Activated effector memory CD4-positive, alpha-beta T cell treated with anti-CD3 and anti-CD28 coated beads, Interleukin-2, amount 50 U/mL, for 16 hours (primary cell): ENCODE data around the gene EPB41L1.
A peak's percentile ranks its signal among the peaks of the same experiment; 100 is the strongest.

Source experiments
- DNase-seq: peaks from one replicate; pipeline ENCODE4 v3.0.0-alpha.2; 2020

Gene EPB41L1

DNA sequence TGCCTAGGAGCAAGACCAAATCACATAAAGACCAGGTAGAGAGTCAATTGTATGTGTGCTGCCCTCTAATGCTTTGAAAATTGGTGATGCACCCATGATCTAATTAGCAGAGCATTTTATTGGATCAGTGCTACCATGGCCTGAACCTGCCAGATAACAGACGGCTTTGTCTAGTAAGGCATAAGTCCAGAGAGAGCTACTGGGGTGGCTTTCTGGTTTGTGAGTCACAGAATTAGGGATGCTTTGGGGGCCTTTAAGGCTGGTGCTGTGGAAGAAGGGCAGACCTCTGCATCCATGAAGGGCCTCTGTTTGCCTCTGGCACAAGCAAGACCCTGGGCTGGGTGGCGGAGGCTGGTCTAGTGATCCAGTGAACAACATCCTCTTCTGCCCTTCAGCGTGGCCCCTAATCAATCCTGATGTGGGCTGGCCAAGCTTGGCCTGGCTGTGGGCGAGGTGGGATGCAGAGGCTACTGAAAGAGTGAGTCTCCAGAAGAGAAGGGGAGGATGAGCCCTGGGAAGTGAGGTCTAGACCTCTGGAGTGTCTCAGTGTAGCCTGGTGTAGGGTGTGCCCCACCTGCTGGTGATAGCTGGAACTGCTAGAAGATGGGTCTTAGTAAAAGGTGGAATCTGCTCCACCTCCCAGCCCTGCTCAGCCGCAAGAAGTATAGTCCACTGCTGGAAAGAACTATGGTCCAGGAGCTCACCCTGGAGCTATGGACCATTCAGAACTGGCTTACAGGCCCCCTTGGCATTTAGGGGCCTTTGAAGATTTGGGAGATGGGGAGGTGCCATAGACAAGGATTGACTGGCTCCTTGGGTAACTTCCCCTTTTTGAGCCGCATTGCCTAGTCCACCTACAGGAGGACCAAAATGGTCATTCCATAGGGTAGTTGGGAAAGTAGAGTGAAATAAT, 45.1 kb downstream of the EPB41L1 start:
- DNase-seq, result peak; percentile 89

DNA sequence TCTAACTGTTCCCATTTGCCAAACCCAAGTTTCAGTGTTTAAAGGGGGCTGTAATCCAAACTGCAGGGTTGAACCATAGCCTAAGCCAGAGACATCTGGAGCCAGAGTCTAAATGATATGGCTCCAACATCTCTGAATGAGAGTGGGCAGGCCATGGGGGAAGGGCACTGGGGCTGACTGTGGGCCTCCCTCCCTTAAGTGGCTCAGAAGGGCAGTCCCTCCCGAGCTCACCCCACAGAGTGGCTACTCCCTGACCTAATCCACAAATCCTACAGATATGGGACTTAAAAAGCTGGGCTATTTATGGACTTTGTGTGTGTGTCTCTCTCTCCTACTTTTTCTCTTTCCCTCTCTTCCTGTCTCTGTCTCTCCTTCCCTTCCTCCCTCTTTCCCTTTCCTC, 45.9 kb downstream of the EPB41L1 start:
- DNase-seq, result no peak

DNA sequence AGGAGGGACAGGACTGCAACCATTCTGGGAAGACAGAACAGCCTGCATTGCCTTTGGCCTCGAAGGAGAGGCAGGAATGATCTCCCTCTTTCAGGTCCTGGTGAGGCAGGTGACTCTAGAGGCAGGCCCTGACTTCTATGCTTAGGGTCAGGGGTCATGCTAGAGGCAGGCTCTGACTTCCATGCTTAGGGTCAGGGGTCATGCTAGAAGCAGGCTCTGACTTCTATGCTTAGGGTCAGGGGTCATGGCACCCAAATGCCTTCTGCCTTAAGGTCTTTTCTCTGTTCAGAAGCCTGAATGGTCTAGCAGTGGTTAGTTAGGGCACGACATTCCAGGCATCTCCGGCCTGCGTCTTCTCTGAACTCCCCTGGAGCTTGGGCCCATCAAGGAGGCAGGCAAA, 46.7 kb downstream of the EPB41L1 start:
- no peak for DNase-seq

DNA sequence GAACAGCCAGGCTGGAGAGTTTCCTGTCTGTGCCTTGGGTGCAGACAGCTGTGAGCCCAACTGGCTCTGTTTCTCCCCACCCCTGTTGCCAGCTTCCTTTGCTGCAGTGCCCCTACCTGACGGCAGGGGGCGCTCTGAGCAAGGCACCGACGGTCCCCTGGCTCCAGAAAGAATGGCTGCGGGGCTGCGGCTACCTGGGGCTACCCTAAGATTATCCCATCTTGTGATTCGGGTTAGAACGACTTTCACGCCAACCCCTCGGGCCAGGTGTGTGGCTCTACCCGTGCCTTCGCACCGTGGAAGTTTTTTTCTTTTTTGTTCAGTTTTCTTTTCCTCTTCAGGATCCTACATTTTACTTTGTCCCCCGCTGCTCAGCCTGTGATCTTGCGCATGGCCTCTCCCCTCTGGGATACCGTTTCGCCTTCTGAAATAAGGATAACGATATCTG, 48.4 kb downstream of the EPB41L1 start:
- peak; percentile 92 for DNase-seq

DNA sequence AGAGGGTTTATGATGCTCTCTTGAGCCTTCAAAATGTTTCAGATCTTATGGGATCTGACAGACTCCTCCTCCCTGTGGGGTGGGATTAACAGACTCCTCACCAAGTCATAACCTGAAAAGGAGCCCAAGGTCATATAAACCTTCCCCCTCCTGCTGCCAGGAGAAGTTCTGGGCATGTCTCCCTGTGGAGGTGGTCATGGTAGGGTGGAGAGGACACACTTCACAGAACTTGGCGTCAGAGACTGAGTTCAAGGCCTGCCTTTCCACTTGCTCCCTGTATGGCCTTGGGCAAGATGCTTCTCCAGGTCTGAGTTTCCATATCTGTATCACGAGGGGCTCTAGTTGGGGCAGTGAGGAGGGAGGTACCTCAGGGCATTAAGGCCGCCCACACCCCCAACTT, 49.3 kb downstream of the EPB41L1 start:
- no peak for DNase-seq

DNA sequence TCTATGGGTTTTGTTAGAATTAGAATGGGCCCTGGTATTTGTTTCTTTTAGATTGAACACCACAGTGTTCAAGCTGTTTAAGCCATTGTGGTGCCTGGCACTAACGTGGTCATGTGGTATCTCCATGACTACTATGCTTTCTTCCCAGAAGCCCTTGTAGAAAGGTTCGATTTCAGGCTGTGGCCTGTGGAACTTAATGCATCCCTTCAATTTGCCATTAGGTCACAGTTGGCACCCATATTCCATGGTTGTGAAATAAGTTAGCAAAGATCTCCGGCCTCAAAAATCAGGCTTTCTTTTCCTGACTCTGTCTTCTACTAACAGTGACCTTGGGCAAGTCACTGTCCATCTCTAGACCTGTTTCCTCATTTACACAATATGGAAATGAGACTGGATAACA, 50.5 kb downstream of the EPB41L1 start:
- no peak for DNase-seq

DNA sequence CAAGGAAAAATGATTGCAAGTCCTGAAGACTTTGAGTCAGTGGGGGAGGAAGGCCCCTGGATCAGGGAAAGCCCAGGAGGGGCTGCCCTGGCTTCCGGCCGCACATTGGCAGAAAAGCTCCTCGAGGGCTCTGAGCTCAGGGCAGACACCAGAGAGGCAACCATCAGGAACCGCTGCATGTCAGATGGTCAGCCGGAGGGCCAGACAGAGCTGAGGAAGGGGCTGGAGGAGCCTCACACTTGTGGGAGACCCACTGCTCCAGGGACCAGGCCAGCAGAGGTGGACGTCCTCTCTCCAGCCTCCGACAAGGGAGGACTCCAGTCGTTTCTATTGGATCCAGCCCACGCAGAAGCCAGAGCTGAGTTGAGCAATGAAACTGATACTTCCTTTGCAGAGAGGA, 51.5 kb downstream of the EPB41L1 start:
- no peak for DNase-seq

DNA sequence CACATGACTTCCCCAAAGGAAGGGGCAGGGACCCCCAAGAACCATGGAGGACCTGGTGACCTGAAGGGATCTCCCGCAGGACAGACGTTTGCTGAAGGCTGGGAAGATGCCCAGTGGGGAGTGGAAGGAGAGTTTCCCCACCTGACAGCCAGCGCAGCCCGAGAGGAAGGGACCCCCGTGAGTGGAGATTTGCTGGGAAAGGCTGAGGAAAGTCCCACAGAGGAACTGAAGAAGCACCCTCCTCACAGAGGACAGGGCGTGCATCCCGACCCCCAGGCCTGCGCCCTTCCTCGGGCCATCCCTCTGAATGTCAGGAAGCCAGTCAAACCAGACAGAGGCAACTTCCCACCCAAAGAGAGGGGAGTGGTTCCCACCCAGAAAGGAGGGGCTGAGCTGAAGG, 52.1 kb downstream of the EPB41L1 start:
- DNase-seq, result no peak

DNA sequence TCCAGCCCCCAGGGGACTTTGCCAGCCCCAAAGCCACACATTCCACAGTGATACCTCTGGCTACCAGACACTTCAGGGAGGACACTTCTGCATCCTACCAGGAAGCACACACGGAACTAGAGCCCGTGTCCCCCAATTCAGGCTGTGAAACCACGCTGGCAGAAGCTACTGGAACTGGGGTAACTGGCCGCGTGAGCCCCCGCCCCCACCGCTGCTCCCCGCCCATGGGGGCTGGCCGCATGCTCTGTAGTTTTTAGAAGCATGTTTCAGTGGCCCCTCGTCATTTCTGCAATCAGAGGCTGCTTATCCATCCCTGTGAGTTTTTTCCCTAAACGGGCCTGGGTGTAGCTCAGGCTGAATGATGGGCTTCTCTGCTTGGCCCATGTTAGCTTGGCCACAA, 53.1 kb downstream of the EPB41L1 start:
- DNase-seq, result no peak

DNA sequence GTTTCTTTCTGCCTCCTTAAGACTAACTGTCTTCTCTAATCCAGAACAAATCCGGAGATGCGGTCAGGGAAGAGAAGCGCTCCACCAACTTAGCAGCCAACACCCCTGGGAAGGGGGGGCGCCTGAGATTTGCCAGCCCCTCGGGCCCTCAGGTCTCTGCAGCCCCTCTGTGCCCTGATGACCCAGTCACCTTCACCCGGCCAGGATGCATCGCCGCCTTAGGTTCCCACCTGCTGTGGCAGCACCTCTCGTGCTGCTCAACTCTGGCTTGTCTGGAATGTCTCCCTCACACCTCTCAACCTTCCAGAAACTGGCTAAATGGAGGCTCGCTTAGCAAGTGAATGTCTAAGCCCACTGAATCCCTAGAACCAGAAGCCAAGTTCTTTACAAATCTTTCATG, 53.7 kb downstream of the EPB41L1 start:
- no peak for DNase-seq

DNA sequence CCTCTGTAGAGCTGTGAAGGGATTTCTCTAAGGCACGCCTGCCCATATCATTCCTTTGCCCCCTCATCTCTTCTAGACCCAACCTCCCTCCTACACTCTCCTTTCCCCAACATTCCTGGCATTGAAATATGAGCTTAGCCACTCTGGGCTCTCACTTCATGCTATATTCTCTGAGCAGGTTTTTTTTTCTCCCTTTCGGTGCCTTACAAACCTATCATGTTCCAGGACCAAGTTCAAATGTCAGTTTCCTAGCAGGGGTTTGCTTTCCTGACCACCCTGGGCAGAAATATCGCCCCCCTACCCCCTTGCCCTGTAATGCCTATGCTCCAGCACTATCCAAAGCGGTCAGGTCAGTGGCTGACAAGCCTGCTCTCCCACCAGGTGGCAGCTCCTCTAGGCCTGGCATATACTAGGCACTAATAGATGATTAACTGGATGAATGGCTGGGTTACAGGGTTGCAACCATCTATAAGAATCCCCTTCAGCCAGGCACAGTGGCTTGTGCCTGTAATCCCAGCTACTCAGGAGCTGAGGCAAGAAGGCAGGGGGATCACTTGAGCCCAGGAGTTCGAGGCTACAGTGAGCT, 56.0 kb downstream of the EPB41L1 start:
- no peak for DNase-seq

DNA sequence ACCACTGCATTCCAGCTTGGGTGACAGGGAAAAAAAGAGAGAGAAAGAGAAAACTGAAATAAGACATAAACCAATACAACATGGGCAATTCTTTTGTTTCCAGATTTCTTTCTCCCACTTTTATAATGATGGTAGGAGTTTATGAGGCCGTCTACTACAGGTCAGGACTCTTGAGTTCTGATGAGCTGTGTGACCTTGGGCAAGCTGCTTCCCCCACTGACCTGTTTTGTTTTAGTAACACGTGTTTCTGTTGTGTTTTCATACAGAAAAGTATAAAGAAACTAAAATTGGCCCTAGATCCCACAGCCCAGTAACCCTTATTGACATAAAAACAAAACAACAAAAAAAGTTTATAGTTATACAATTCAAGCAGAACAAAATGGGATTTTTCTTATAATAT, 58.8 kb downstream of the EPB41L1 start:
- no peak for DNase-seq

DNA sequence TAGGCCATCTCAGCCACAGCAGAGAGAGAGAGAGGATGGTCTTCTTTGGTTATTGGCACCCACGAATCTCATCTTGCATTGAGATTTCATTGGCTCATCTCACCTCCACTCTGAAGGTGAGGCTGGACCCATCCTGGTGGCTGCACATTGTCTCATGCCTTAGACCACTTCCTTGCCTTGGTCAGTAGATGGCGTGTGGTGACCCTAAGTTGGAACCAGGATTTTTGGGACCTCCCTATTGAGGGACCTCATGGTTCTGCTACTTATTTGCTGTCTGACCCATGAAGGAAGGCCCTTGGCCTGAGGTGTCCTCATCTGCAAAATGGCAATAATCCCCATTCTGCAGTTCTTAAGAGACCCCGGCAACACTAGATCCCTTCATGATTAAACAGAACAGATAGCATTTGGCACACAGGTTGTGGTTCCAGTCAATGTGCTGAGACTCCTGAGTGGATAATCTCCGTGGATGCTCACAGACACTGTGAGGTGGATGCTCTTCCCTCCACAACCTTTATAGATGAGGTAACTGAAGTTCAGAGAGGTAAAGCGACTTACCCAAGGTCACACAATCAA, 60.2 kb downstream of the EPB41L1 start:
- DNase-seq, result no peak

DNA sequence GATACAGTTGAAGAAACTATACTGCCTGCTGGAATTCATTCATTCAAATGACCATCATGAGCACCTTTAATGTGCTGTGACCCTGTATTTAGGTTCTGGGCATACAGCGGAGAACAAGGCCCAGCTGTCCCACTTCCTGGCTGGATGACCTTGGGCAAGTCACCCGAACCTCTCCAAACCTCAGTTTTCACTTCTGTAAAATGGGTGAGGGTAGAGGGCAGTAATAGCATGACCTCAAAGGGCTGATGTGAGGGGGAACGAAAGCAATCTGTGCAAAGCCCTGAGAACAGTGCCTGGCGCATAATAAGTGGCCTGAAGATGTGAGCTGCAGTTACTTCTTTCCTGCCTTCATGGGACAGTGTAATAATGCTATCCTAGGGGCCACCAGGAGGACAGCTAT, 61.2 kb downstream of the EPB41L1 start:
- no peak for DNase-seq

DNA sequence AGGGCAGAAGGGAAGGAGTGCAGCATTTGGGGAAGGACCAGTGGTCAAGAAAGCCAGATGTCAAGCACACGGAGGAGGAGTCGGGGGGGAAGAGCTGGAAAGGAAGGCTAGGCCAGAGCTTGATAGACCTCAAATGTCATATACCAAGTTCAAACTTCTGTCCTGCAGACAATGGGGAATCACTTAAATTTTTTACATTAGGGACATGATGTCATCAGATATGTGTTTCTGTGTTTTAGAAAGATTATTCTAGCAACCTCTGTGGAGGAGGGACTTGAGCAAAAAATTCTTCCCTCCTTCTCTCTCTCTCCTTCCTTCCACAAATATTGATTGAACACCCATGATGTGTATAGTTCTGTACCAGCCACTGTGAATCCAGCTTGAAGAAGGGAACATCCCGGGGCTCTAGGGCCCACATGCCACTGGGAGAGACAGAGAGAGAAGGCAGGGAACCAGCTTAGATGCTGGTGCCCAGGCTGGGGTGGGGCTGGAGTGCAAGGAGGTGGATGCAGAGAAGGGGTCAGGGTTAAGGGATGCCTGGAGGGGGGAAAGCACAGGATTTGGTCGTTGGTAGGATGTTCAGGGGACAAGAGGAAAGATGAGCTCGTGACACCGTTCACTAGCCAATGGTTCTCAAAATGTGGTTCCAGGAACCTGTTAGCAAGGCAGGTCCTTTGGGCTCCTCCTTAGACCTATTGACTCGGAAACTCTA, 61.9 kb downstream of the EPB41L1 start:
- DNase-seq, result no peak

DNA sequence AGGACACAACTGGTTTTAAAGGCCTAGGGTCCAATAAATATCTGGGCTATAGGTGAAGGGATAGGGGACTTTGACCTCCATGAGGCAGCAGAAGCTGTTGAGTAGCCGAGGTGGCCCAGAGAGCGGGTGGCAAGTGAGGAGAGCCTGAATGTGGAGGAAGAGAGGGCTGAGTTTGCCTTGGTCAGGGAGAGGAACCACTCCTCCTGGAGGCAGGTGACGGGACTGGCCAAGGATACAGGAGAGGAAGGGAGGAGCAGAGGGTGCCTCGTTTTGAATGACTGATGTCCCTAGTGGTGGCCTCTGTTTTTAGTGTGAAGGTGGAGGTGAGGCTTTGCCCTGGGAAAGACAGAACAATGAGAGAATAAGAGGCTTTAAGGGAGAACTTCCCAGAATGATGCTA, 62.7 kb downstream of the EPB41L1 start:
- DNase-seq, result no peak

DNA sequence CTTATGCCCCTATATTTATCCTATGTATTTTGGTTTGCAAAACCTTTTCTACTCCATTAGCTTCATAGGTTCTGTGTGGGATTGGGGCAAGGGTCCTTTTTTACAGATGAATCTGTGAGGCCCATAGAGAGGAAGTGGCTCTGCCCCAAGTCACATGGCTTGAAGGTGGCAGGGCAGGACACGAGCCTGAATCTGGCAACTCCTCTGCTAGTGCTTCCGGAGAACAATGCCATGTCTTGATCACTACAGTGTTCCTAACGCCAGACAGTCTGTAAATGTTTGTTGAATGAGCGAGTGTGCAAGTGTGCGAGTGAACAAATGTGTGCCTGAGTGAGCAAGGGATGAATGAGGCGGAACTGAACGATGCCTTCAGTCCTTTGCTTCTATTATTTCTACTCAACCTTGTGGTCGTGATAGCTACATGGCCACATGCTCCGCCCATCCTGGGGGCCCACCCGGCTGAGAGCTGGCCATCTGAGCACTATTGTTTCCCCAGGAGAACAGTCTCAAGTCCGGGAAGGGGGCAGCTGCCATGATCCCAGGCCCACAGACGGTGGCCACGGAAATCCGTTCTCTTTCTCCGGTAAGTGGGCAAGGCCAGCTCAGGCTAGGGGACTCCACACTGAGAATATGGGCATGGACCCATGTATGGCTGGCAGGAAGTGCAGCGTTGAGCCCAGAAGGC, 64.0 kb downstream of the EPB41L1 start:
- no peak for DNase-seq

DNA sequence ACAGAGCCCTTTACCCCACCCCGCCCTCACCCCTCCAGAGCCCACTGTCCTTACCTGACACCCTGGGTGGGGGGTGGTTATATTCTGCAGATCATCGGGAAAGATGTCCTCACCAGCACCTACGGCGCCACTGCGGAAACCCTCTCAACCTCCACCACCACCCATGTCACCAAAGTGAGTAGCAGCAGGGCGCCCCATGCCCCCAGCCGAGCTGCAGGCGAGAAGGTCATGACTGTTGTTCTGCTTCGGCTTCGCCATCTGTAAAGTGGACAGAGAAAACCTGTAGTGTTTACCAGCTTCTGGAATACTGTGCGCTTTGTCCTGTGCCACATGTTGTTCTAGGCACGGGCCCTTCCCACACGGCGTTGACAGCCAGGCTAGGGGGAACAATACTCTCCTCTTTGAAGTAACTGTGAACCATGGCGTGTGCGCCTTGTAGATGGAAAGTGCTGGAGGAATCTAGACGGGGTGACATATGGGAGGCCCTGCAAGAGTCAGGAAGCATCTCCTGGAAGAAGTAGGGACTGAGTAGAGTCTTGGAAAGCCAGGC, 65.2 kb downstream of the EPB41L1 start:
- DNase-seq, result no peak

DNA sequence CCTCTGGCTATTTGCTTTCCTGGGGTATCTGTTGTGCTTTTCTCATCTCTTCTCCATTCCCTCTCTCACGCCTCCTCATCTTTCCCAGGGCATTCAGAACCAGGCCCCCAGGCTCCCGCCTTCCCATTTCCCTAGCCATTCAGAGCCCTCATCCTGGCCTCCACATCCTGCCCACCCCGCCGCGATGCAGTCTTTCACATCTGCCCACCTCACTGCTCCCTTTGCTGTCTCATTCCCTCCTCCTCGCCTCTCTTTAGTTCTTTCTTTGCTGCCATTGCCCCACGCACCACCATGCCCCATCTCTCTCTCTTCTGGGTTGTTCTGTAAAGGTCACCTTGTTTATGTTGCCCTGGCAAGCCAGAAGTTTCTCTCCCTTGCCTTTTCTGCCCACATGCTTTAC, 71.1 kb downstream of the EPB41L1 start:
- no peak for DNase-seq

DNA sequence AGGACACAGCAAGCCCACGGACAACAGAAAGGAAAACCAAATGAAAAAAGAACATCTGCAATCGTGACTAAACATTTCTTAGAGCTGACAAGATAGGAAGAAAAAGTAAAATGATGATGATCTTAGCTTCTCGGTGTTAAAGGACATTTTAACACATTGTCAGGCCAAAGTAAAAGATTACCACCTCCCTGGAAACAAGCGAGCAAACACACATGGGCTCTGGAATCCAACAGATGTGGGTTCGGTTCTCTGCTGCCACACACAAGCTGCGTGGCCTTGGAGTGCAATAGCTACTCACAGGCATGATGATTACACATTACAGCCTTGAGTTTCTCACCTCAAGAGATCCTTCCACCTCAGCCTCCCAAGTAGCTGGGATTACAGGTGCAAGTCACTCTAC, 74.2 kb downstream of the EPB41L1 start:
- DNase-seq, result no peak

DNA sequence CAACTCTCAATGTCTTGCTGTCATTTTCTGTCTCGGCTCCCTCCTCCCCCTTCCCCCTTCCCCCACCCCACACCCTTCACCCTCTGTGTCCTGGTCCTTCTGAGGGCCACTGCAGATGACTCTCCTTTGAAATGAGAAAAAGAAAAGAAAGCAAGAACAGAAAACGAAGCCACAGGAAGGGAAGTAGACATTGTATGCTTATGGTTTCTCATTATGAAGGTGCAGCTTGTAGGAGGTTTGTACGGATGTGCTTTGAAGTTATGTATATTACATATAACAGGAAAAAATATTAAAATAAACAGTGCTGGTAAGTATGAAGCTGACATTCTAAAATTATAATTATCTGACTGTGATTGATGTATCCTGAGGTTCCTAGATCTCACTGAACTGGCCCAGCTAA, 75.5 kb downstream of the EPB41L1 start:
- DNase-seq, result peak; percentile 10

DNA sequence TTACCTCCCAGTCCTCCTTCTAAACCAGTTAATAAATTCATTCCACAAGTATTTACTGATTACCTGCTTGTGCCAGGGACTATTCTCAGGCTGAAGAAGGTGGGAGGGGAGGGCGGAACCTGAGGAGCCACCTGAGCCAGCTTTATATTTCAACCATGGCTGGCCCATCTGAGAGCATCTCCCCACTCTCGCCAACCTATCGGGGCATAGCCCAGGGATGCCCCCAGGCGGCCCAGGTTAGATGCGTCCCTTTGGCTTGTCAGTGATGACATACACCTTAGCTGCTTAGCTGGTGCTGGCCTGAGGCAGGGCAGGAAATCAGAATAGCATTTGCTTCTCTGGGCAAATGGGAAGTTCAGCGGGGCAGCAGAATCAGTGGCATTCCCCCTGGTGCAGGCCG, 76.8 kb downstream of the EPB41L1 start:
- no peak for DNase-seq
